HS-27A (cell line): ENCODE data around the gene PIWIL4.
"Not testable (repeated sequence)": the region's sequence is repeated elsewhere in the genome, so short reads cannot be mapped to it uniquely, and the experiment has no call there.

ENCODE experiments used
- DNase-seq: peaks from one replicate; pipeline ENCODE4 v3.0.0-alpha.2; 2012; ENCODE audit warnings: low read depth, missing footprints

Gene PIWIL4

DNA sequence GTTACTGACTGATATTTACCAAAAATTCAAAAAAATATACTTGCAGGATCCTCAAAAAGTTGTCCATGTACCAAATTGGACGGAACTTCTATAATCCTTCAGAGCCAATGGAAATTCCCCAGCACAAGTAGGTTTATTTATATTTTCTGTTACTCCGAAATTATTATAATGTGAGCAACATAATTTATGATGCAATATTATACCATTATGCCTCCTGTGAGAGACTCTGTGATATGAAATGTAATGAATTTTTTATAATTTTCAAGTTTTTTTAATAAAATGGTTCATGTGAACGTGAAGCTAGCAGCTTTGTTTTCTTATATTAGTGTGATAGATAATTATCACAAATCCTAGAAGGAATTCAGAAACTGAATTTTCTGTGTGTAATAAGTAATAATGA, 18.2 kb downstream of the PIWIL4 start:
- DNase-seq: no peak

GRCh38 chr11:94586546-94586945, 19.4 kb downstream of the PIWIL4 start:
- no peak for DNase-seq

DNA sequence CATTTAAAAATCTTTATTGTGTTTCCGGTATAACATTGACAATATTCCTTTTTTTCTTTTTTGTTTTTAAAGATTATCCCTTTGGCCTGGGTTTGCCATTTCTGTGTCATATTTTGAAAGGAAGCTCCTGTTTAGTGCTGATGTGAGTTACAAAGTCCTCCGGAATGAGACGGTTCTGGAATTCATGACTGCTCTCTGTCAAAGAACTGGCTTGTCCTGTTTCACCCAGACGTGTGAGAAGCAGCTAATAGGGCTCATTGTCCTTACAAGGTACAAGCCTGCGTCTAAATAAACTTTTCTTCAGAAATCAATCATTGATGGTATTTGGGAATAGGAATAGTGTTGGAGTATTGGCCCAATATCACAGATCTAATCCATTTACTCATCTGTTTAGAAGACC, 19.8 kb downstream of the PIWIL4 start:
- no peak for DNase-seq

DNA sequence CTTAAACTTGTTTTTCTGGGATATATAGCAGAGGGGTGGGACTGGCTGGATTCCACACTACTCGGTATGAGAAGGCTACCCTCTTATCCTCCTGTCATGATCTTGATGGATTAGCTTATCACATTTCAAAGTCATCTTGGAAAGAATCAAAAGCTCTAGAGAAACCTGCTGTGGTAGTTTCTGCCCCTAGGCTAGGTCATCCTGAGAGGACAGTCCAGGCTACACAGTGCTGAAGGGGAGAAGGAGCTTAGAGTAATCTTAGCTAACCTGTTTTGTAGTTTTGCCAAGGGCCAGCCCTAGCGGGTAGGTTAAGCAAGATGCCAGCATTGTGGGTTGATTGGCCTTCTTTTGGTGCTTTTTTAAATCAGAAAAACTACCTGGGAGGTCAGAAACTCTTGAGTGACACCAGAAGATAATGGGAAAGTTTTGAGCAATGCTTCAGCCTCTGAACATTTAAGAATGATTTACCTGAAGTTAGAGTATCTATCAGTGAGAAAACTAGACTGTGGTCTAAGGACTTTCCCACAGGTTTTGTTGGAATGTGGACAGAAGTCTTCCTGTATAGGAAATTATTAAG, 21.3 kb downstream of the PIWIL4 start:
- no peak for DNase-seq

DNA sequence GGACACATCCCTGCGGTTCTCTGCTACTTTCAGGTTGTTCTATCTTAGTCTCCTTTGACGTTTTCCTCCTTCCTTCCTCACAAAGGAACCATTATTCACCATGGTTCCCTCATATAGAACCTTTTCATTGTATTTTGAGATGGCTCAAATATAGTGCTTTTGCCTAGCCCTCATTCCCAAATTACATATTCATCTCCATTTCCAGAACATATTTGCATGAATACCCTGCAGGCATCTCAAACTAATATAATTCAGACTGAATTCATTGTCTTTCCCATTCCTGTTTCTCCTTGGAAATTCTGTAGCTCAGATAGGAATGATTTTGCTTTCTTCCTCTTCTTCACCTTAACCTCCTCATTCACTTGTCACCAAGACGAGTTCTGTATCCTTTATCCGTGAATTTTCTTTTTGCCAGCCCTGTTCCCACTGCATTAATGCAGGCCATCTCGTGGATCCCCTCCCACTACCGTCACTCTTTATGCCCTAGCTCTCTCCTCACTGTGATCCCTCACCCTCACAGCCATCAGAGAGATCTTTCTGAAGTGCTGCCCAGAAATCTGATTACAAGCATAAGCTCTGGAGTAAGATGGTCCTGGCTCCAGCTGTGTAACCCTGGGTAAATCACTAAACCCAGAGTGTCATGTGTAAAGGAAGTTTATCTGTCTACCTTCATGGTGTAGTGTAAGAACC, 23.3 kb downstream of the PIWIL4 start:
- no peak for DNase-seq

GRCh38 chr11:94593030-94593429, 25.9 kb downstream of the PIWIL4 start:
- no peak for DNase-seq

DNA sequence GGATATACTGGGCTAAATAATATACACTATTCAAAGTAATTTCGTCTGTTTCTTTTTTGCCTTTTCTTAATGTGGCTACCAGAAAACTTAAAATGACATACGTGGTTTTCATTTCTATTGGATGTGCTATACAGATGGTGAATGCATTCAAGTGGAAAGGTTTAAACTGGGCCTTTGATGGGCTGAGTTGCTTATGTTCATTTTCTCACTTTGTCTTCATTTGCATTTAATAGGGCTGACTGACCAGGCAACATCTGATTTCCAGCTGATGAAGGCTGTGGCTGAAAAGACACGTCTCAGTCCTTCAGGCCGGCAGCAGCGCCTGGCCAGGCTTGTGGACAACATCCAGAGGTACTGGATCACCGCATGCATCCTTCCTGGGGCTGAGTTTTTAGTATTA, 27.9 kb downstream of the PIWIL4 start:
- DNase-seq: no peak

DNA sequence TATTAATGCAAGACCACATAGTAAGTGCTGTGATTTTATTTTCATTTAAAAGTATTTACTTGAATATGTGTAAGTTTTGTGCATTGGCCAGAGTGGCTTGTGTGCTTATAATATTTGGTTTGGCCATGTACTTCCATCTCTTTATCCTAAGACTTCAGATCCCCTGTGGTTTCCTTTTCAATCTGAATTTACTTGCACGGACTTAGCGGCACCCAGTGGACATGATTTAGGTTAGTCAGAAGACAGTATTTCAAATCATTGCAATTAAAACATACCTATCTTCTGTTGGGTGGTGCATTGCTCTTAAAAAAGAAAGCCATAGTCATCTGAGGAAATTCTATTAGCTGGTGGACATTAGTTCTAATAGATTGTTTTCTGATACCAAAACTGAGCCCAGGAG, 30.7 kb downstream of the PIWIL4 start:
- DNase-seq: no peak

DNA sequence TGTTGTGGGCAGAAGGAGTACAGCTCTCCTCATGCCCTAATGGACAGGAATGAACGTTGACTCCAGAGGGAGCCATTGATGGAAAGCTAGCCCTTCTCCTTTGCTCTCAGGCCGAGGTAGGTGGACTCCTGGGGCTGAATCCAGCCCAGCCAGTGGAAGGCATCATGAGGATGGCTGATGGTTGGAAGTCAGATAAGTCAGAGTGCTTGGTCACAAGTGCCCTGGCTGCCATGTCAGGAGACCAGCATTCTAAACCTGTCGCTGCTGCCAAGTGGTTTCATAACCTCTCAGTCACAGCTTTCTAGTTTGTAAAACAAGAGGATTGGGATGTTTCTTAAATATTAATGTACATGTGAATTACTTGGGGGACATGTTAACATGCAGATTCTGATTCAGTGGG, 32.3 kb downstream of the PIWIL4 start:
- DNase-seq: no peak

DNA sequence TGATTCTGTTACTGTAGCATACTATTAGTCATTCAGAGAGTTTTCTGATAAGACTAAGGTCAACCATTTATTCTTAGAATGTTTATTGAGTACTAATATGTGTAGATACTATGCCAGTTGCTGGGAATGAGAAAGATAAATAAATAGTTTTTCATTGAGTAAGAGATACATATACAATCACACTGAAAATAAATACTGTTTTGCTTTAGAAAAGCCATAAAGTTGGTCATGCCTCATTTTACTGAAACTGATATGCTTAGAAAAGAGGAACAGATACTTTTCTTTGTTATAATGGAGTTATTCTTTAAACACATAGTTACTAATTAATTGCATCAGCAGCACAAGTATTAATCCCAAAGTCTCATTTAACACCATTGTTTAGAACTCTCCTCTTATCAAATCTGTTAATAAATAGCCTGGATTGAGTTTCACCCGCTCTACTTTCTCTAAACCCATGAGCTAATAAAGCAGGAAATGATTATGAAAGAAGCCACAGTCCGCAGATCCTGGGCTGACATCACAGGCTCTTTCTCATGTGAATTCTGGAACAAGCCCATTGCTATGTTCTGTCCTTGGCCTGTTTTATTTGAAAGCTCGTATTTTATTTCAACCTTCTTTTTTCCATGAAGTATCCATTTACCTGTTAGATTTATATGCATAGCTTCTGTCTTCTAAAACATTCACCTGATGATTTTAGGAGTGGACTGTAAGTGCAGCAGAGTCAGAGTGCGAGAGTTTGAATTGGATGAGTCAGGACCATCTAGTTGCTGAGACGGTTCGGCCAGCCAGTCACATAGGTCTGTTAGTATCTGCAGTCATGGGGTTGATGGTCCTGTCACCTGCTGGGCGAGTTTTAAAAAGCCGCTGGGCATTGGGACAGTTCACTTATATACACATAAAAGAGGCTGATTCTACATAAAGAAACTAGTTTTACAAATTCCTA, 35.5 kb downstream of the PIWIL4 start:
- DNase-seq: peak; percentile 47

- no peak for DNase-seq
These were observed 36.4 kb downstream of the PIWIL4 start for GRCh38 chr11:94603587-94603986.

DNA sequence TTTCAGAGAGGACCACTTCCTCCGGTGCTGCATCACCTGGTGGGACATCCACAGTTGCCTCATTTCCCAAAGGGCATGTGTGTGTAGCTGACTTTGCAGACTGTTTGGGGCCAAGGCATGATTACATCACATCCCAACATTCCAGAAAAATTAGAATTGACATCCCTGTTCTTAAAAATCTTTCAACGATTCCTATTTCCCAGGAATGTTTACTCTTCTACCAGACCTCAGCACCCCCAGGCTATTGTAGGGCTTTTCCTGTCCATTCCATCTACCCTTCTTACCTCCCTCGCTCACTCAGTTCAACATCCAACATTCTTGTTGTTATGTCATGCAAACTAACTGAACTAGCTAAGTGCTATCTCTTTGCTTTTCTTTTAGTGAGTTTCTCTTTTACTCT, 37.3 kb downstream of the PIWIL4 start:
- no peak for DNase-seq

GRCh38 chr11:94613120-94613519, 46.0 kb downstream of the PIWIL4 start:
- no peak for DNase-seq

DNA sequence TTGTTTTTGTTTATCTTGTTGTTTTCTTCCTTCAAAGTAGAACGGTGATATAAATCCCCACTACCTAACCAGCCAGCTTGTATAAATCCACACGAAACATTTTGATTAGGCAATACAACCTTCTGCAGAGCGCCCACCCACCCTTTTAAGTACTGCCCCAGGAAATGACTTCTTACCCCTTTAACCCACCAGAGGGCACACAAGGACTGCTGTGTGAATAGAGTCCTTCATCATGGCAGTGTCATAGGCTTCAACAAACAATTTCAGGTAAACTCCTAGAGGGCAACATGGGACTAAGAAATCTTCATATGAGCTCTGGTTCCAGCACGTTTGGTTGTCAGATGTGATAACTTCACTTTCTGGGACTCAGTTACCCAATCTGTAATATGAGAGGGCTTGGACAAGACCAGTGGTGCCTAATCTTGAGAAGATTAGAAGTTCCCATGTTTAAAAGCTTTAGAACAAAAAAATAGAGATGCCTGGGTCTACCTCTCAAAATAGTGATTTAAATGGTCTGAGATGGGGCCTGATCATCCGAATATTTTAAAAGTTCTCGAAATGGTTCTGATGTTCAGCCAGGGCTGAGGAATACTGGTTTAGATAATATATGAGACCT, 56.1 kb downstream of the PIWIL4 start:
- peak; percentile 55 for DNase-seq

DNA sequence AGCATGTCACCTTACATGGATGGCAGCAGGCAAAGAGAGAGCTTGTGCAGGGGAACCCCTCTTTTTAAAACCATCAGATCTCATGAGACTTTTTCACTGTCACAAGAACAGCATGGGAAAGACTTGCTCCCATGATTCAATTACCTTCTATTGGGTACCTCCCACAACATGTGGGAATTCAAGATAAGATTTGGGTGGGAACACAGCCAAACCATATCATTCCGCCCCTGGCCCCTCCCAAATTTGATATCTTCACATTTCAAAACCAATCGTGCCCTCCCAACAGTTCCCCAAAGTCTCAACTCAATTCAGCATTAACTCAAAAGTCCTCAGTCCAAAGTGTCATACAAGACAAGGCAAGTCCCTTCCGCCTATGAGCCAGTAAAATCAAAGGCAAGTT, 58.3 kb downstream of the PIWIL4 start:
- not testable (repeated sequence) for DNase-seq

DNA sequence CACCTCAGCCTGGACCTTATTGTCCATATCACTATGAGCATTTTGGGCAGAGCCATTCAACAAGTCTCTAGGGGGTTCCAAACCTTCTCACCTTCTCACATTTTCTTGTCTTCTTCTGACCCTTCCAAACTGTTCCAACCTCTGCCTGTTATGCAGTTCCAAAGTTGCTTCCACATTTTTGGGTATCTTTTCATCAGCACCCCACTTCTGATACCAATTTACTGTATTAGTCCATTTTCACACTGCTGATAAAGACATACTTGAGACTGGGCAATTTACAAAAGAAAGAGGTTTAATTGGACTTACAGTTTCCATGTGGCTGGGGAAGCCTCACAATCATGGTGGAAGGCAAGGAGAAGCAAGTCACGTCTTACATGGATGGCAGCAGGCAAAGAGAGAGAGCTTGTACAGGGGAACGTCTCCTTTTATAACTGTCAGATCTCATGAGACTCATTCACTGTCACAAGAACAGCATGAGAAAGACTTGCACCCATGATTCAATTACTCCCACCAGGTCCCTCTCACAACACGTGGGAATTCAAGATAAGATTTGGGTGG, 59.9 kb downstream of the PIWIL4 start:
- not testable (repeated sequence) for DNase-seq

DNA sequence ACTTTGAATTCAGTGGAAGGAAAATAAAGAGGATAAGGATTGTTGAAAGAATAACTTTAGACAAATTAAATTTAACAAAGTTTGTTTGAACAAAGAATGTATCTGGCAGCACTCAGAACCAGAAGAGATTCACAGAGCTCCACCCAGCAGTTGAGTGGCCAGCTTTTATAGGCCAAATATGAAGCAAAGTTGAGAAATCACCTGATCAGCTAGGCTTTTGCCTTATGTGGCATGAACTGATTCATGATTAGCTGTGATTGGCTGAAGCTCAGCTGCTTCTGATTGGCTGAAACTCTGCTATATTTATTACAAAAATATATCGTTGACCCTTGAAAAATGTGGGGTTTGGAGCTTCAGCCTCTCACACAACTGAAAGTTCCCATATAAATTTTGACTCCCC, 62.6 kb downstream of the PIWIL4 start:
- no peak for DNase-seq

DNA sequence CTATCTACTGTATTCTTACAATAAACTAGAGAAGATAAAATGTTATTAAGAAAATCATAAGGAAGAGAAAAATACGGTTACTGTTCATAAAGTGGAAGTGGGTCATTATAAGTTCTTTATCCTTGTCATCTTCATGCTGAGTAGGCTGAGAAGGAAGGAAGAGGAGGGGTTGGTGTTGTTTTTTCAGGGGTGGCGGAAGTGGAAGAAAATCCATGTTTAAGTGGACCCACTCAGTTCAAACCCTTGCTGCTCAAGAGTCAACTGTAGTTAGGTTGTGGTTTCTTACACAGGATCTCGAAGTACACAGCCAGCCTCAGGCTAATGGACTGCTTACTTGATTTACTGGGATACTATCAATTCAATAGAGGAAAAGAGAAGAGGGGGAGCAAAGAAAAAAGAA, 63.1 kb downstream of the PIWIL4 start:
- no peak for DNase-seq

DNA sequence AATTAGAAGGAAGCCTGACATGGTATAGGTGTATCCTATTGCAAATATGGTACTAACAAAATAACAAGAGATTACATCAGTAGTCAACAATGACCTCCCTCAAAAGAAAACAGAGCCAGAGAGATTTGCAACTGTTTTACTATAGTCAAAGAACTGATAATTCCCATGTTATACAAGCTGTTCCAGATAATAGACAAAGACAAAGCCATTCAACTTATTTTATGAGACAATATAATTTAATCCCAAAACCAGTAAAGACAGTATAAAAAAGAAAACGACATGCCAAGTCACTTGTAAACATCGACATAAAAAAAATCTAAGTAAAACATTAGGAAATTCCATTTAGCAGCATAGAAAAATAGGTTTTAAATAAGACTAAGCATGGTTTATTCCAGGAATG, 65.2 kb downstream of the PIWIL4 start:
- no peak for DNase-seq

DNA sequence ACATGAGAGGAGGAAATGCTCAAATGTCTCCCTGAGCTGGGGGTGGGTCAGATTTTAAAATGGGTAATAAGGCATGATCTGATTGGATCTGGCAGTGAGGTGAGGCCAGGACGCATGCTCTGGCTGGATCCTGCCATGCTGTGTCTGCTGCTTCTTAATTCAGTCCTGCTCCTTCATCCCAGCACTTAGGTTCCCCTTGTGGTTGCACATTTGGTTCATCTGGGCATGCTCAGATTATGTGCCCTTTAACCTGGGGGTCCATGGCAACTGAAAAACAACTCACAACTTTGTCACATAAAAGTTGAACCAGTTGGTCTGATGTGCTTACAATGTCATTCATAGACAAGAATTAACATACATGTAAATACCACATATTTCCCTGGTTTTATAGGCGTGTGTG, 67.9 kb downstream of the PIWIL4 start:
- no peak for DNase-seq

DNA sequence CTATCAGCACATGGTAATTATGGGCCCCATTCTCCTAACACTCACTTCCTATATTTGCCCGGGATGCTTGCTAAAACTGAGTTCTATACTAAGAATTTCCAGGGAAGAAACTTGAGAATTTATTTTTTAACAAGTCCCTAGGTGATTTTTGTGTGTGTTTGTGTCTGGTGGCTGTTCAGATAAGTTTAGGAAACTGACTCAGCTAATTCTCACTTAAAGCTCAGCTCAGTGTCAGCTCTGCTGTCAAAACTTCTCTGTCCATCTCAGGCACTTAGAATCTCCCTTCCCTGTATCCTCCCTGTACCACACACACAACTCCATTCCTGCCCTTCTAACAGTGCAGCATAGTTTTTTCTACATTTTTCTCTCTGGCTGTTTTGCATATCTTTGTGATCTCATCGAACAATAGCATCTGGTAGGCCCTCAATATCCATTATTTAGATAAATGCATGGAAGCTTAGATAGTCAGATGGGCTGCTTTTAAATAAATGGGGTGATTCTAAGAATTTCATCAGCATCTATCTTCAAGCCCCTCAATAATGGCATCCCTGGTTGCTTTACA, 69.3 kb downstream of the PIWIL4 start:
- DNase-seq: no peak

DNA sequence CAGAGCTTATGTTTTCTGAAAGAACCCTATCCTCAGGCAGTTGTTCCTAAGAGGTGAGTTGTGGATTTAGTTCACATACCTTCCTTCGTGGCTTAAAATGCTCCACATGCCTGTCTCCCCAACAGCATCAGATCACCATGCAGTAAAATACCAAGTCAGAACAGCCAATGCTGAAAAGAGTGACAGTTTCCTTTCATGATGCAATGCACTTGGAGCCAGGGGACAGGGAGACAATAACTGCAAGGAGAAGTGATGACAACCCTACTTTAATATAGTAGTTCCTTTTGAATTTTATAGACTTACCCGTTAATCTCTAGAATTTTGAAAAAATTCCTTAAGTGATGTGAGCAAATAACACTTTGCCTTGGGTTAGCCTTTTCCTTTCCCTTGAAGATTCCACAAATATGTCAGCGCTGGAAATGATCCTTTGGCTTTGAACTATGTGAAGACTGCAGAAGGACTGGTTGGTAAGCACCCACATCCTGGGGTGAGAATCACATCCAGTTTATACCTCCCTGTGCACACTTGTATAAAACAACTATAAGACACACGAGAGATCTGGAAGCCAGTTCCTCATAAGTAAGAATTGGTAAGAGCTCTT, 71.2 kb downstream of the PIWIL4 start:
- no peak for DNase-seq
